K562 (cell line): ENCODE results near the gene PHTF2. TPM values are rescaled to one million over a fixed set of nuclear protein-coding genes. Genes with fewer than 3 reads are reported as not detected.
A peak's percentile ranks its signal among the peaks of the same experiment; 100 is the strongest.

Experiments used
- ATAC-seq: fragments of 200-7000 bp; cut with Tn5 transposase; 3 replicates; pipeline ENCODE4 v1.9.1; 2020; ENCODE audit warnings: moderate library complexity
- BruUV-seq: library from RNA; stranded (reverse); fragments of 400-500 nt; replicated peaks from 2 replicates; lab custom pipeline; 2021; lab: Mats Ljungman, UMichigan
- CTCF ChIA-PET: fragments of 300-600 bp; formaldehyde crosslinking; extraction: SDS; loops from one replicate; lab custom pipeline; 2021; ENCODE audit warnings: low intra/inter-chr PET ratio; lab: Yijun Ruan, JAX
- POLR2A ChIA-PET: fragments of 300-600, 350-650 bp; sonication (Branson Sonifier 250); formaldehyde crosslinking; extraction: SDS; loops from one replicate; lab custom pipeline; 2021; ENCODE audit warnings: antibody characterized with exemption, inconsistent platforms; lab: Yijun Ruan, JAX
- DNase-seq, 4 experiments: peaks; one replicate each; pipeline versions ENCODE4 v3.0.0 to v3.0.0-alpha.2; 2011 to 2018; ENCODE audit warnings: low spot score in 3 of 4, mixed read lengths in 3 of 4; ENCODE audit errors: extremely low read depth in 1 of 4
- FAIRE-seq: peaks from 2 replicates; lab custom pipeline; 2011; peaks lifted over from hg19 to GRCh38; lab: Jason Lieb, UNC
- H2AFZ ChIP-seq: 2 replicates; pipeline ENCODE4 v1.6.0; 2011; ENCODE audit warnings: low read depth, low read length, control low read depth, inconsistent platforms
- H3K27ac ChIP-seq: fragments of 200-600 bp; 3 replicates; pipeline ENCODE4 v1.8.0; 2011; ENCODE audit warnings: low read depth, mild to moderate bottlenecking, control low read depth, inconsistent platforms, low read length, moderate library complexity, mixed read lengths; ENCODE audit errors: extremely low read depth
- H3K27me3 ChIP-seq, 2 experiments: fragments of 300-600 bp in 1 of 2; 2 replicates in 1 of 2; 3 replicates in 1 of 2; pipeline versions ENCODE4 v1.6.0 to v1.8.0; 2011; ENCODE audit warnings: inconsistent platforms in 2 of 2, low read length in 2 of 2, mild to moderate bottlenecking in 1 of 2, mixed read lengths in 1 of 2, moderate library complexity in 1 of 2; ENCODE audit not compliant: control insufficient read depth in 2 of 2, insufficient read depth in 2 of 2
- H3K36me3 ChIP-seq: fragments of 300-600 bp; 3 replicates; pipeline ENCODE4 v1.8.0; 2011; ENCODE audit warnings: mild to moderate bottlenecking, low read length, inconsistent platforms; ENCODE audit not compliant: control insufficient read depth, insufficient read depth
- H3K4me1 ChIP-seq, 2 experiments: fragments of 200-600 bp in 1 of 2; replicated peaks in 1 of 2; 2 replicates in 1 of 2; 3 replicates in 1 of 2; pipeline versions ENCODE4 v1.5.1 to v1.8.0; 2011; ENCODE audit warnings: inconsistent platforms in 2 of 2, low read length in 2 of 2, mild to moderate bottlenecking in 1 of 2, mixed read lengths in 1 of 2, moderate library complexity in 1 of 2; ENCODE audit not compliant: control insufficient read depth in 2 of 2, insufficient read depth in 2 of 2
- H3K4me2 ChIP-seq: 2 replicates; pipeline ENCODE4 v1.6.1; 2011; ENCODE audit warnings: low read length, control low read depth, inconsistent platforms, mixed read lengths; ENCODE audit not compliant: insufficient read depth
- H3K4me3 ChIP-seq: fragments of 200-600 bp; sonication (generic), shearing (Covaris generic); 2 replicates; pipeline ENCODE4 v1.5.1; 2016; ENCODE audit warnings: control low read depth, inconsistent platforms
- H3K79me2 ChIP-seq: fragments of 200-600 bp; 3 replicates; pipeline ENCODE4 v1.8.0; 2011; ENCODE audit warnings: low read length, inconsistent platforms; ENCODE audit not compliant: control insufficient read depth, insufficient read depth
- H3K9ac ChIP-seq, 2 experiments: 2 replicates each; pipeline versions ENCODE4 v1.6.0 to v1.6.1; 2011; ENCODE audit warnings: low read depth in 2 of 2, low read length in 2 of 2, control low read depth in 1 of 2, inconsistent platforms in 1 of 2, mild to moderate bottlenecking in 1 of 2, mixed read lengths in 1 of 2; ENCODE audit not compliant: insufficient read depth in 1 of 2
- H3K9me1 ChIP-seq: one replicate; pipeline ENCODE4 v1.6.0; 2011; ENCODE audit warnings: inconsistent platforms, mild to moderate bottlenecking, low read length, moderate library complexity; ENCODE audit not compliant: control insufficient read depth, insufficient read depth
- H3K9me3 ChIP-seq: replicated peaks from 2 replicates; pipeline ENCODE4 v1.5.1; 2011; ENCODE audit warnings: low read depth, low read length, inconsistent platforms; ENCODE audit not compliant: control insufficient read depth, insufficient read depth
- H4K20me1 ChIP-seq: replicated peaks from 2 replicates; pipeline ENCODE4 v1.6.1; 2011; ENCODE audit warnings: low read length, inconsistent platforms, mixed read lengths; ENCODE audit not compliant: control insufficient read depth, insufficient read depth
- HEY1 ChIP-seq: fragments of 250-450 bp; sonication (Bioruptor Pico); IDR thresholded peaks from 2 replicates; pipeline ENCODE4 v1.5.0; 2020; ENCODE audit warnings: mild to moderate bottlenecking, moderate library complexity, borderline replicate concordance
- MBD2 ChIP-seq: sonication (generic); IDR thresholded peaks from 2 replicates; pipeline ENCODE4 v1.6.1; 2016; ENCODE audit warnings: low read depth, borderline replicate concordance
- PBX2 ChIP-seq, 2 experiments: IDR thresholded peaks in 1 of 2; conservative IDR thresholded peaks in 1 of 2; 2 replicates each; pipeline ENCODE4 v1.6.1; 2016; ENCODE audit warnings: low read depth in 2 of 2, mild to moderate bottlenecking in 1 of 2, missing compliant biosample characterization in 1 of 2, missing genetic modification characterization in 1 of 2, moderate library complexity in 1 of 2
- SREBF2 ChIP-seq: sonication (generic); formaldehyde crosslinking; IDR thresholded peaks from 2 replicates; pipeline ENCODE4 v1.4.0; 2020; ENCODE audit warnings: mild to moderate bottlenecking, missing genetic modification reagents
- U2AF2 ChIP-seq: fragments of 200-400 bp; formaldehyde crosslinking; optimal IDR thresholded peaks from 2 replicates; pipeline ENCODE3; 2017; ENCODE audit warnings: low read depth, mild to moderate bottlenecking, low read length
- ZBTB40 ChIP-seq, 2 experiments: fragments of 450-650 bp in 1 of 2; sonication (generic) in 1 of 2; formaldehyde crosslinking in 1 of 2; IDR thresholded peaks; 2 replicates each; pipeline versions ENCODE4 v1.7.1 to v1.9.0; 2016 to 2022; ENCODE audit warnings: inconsistent platforms in 1 of 2, mild to moderate bottlenecking in 1 of 2, missing genetic modification reagents in 1 of 2
- ZNF384 ChIP-seq: IDR thresholded peaks from 2 replicates; pipeline ENCODE4 v1.6.1; 2012; ENCODE audit warnings: low read depth, low read length, improper control_type of control experiment
- WGBS: fragments of 100-300 bp; shearing (Covaris generic); methylation state at CpG from one replicate; pipeline ENCODE4 v1.1.6; 2016; ENCODE audit warnings: low coverage, mixed read lengths; ENCODE audit not compliant: insufficient coverage; ENCODE audit errors: missing lambda C conversion rate; 5-methylcytosine and 5-hydroxymethylcytosine counted together
- in situ Hi-C: fragments of 300-500 bp; cut with MboI; formaldehyde crosslinking; loops from 4 replicates; pipeline ENCODE4 v1.15.0; 2018; ENCODE audit warnings: inconsistent platforms, mixed read lengths
- intact Hi-C: fragments of 100-400 bp; cut with micrococcal nuclease; formaldehyde crosslinking; loops from 2 replicates; pipeline ENCODE4 v1.14.2; 2022
- polyA plus RNA-seq, 8 experiments: library from polyadenylated mRNA; depleted of rRNA in 4 of 8; stranded (reverse) in 5 of 8; unstranded in 3 of 8; fragments of >200 nt; fragmentation: Nextera tagmentation in 2 of 8; fragmentation: Illumina TruSeq in 1 of 8; extraction: Ambion mirVana in 2 of 8; extraction: Trizol in 1 of 8; gene quantifications; 2 replicates each; pipeline versions ENCODE4 v1.2.1 to v1.2.3, GENCODE V29; 2011 to 2014; ENCODE audit warnings: inconsistent platforms in 1 of 8, missing spikeins in 1 of 8
- total RNA-seq, 7 experiments: library from RNA; depleted of rRNA in 6 of 7; stranded (reverse); fragments of >200 nt in 6 of 7; fragmentation: Illumina TruSeq in 2 of 7; extraction: Trizol in 2 of 7; gene quantifications; 2 replicates each; pipeline versions ENCODE4 v1.2.1 to v1.2.3, GENCODE V29; 2011 to 2021; ENCODE audit warnings: low replicate concordance in 1 of 7

PHTF2 gene
- total and polyA plus RNA-seq, 9 of the 15 experiments (the other 6 are each of a cell fraction or from before 2014, with no cell fraction given) = 17.9 to 43.6 (median 25.4) TPM

- ChIA-PET POLR2A (interaction anchor here (0.6 to 1.9 kb wide), 3 partner anchors 11 to 30 kb away, joined by 3 to 4 read pairs (median 3); no protein-coding TSS in a partner anchor), CTCF (no interaction called here)
- H2AFZ ChIP-seq = no peak overlapping the region
- no peak overlapping the region for H3K27ac ChIP-seq
- intact Hi-C loops (no loop called here), in situ Hi-C loops (no loop called here)
- H4K20me1 ChIP-seq = no peaks in the 10 kb centered on the region
- no peaks in the 10 kb centered on the region for H3K9me3 ChIP-seq
- H3K9ac ChIP-seq = no peak overlapping the region
- H3K9me1 ChIP-seq = no peaks in the 10 kb centered on the region
- no peak overlapping the region for H3K4me3 ChIP-seq
- no peak for DNase-seq
- WGBS = 95% methylated on average over 1 of the region's 1 CpG
- H3K4me1 ChIP-seq = peaks cover 5 to 10% of the 10 kb centered on the region in 2 experiments; a peak in 4 of 5 replicates
- BruUV-seq = no TSS peak
- H3K4me2 ChIP-seq = no peak overlapping the region
- peaks cover 12% of the 10 kb centered on the region for H3K36me3 ChIP-seq
- no peak for TF ChIP-seq MBD2
- TF ChIP-seq SREBF2 = no peak
- peak; percentile 21; the same call in 1 of the 2 replicates for TF ChIP-seq ZNF384
- TF ChIP-seq ZBTB40 (IDR thresholded peaks at IDR 0.05) = peak; percentile 81
- no peak for TF ChIP-seq ZBTB40 (CRISPR knock-in tag; IDR thresholded peaks at IDR 0.05)
- no peak for TF ChIP-seq PBX2 (CRISPR knock-in tag; IDR thresholded peaks at IDR 0.05; ENCODE audit: low read depth)
- no peak for TF ChIP-seq PBX2 (tag; conservative IDR thresholded peaks at IDR 0.05; ENCODE audit: low read depth)
- no peak for TF ChIP-seq U2AF2
- TF ChIP-seq HEY1 (CRISPR knock-in tag) = no peak
- TF ChIP-seq, all 486 proteins: peak for 2
- ATAC-seq (no peak), FAIRE-seq (no peak)
- H3K79me2 ChIP-seq = peaks cover 3% of the 10 kb centered on the region; the same call in 1 of the 3 replicates
- no peaks in the 10 kb centered on the region for H3K27me3 ChIP-seq
Observed at GRCh38 chr7:77897004-77897547, 98.5 kb downstream of the PHTF2 start.
